Left renal cortex interstitium (tissue), 4 donors: ENCODE data around the gene PPP4R3B. TPM values are rescaled to one million over a fixed set of nuclear protein-coding genes. Genes with fewer than 3 reads are reported as not detected.

ENCODE experiments used
- DNase-seq, 4 donors: peaks; one replicate each; pipeline ENCODE4 v3.0.0-alpha.2; 2013; ENCODE audit warnings: low read depth in 4 of 4, low spot score in 2 of 4, missing footprints in 1 of 4
- polyA plus RNA-seq, 4 donors: library from polyadenylated mRNA; unstranded; fragments of 120-200 nt; gene quantifications; one replicate each; pipeline ENCODE4 v1.2.1, GENCODE V29; 2013; ENCODE audit not compliant: insufficient read length in 4 of 4

Gene PPP4R3B
- polyA plus RNA-seq, result 10 to 100 TPM; 70.4 to 80.3 (median 77.9) TPM

GRCh38 chr2:55617175-55618024, at the start of gene PPP4R3B:
Gene PPP4R3B, minus strand, starts transcription at chr2:55617622. Its CDS starts 337 bp downstream, at chr2:55617285.
- DNase-seq, result peak; percentile 93 to 98 (median 98)

- no peak for DNase-seq
Observed at GRCh38 chr2:55653255-55653654, 35.8 kb upstream of the PPP4R3B start.

DNA sequence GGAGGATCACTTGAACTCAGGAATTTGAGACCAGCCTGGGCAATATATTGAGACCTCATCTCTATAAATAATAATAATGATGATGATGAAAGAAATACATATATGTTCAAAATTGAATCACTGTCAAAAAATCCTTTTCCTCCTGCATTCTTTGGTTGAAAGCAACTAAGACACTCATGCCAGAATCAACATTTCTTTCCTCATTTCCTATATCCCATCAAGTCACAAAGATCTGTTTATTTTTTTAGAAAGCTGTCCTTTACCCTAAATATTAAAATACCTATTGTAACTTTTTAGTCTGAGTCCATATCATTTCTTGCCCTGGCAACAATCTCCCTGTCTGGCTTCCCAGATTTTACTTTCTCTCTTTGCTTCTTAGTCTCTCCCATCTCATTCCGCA, 31.8 kb upstream of the PPP4R3B start:
- no peak for DNase-seq

DNA sequence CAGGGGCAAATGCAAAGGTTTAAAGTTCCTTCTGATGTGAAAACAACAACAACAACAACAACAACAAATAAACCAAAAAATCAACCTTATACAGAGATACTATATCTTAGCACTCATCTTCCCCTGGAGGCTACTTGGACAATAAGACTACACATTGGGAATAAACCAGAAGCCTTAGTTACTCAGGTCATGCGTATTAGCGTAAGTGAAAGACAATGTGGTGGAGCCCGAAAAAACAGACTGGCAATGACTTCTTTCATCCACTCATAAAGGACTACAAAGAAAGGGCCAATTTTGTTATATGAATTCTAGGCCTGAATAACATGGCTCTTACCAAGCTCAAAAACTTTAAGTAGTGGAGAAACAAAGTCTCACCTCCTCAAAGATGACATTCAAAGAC, 19.4 kb upstream of the PPP4R3B start:
- no peak for DNase-seq

DNA sequence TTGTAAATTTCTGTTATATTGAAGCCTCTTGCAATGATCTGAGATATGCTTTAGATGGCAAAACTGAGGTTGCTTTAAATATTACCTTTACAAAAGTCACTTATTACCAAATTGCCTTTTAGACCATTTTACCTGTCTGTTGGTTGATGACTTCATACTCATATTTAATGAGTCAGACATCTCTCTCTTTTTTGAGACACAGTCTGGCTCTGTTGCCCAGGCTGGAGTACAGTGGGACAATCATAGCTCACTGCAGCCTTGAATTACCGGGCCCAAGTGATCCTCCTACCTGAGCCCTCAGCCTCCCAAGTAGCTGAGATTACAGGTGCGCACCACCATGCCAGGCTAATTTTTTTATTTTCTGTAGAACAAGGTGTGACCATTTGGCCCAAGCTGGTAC, 11.5 kb upstream of the PPP4R3B start:
- no peak for DNase-seq

GRCh38 chr2:55627915-55628314, 10.5 kb upstream of the PPP4R3B start:
- no peak for DNase-seq

GRCh38 chr2:55621802-55622201, 4.4 kb upstream of the PPP4R3B start:
- DNase-seq, result no peak

- DNase-seq, result no peak
Observed at GRCh38 chr2:55620123-55620779, 2.8 kb upstream of the PPP4R3B start.

DNA sequence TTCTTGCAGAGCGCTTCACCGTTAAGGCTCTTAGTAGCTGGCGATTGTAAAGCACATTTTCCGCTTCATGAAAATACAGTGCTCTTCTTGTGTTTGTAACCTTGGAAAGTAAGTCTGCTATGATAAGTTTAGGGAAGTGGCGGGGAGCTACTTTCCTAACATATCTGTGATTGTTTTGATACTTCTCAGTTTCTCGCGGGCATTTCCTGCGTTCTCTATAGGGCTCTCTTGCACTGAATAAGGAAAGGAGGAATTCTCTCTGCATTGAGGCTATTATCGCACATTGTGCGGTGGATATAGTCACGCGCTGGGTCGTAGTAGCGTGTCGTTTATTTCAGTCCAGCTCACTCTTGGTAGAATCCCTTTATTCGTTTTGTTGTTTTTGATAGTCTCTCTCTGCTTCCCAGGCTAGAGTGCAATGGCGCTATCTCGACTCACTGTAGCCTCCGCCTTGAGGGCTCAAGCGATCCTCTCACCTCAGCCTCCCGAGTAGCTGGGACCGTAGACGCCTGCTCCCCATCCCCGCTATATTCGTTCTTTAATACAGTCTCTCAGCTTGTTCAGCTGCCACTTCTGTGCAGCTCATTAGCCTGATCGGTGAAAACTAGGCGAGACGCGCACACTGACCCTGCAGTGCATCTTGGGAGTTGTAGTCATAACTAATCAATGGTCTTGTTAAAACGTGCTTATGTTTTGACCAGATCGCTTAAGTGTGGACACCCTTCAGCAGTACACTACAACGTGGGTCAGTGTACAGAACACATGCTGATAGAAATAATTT, 1.0 kb upstream of the PPP4R3B start:
- DNase-seq, result peak; percentile 36 to 65 (median 51)

GRCh38 chr2:55618025-55618274, 528 bp upstream of the PPP4R3B start:
- peak in 2 of 4 donors; percentile 10 to 35 for DNase-seq

DNA sequence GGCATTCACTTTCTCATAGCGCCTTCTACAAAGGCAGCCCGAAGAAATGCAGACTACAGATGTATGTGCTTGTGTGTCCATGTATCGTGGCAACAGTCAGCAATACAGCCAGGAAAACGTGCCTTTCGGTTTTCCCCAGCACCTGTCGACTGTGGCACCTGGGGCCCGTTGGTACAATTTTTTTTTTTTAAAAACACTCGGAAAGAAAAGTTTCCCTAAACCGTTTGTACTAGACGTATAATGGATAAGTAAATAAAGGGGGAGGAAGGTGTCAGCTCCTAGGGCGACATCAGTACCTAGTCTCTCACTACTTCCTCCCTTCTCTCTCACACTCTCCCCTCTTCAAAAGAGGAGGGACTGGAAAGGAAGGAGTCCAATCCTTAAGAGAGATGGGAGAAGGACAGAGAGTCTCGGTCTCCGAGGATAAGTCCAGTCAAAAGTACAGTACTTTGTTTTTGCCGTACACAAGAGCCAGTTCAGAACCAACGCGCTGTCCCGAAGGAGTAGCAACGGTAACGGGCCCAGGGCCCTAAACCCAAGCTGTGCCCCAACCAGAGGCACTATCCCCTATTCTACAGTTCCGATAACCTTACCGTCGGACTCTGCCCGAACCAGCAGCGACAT, 759 bp downstream of the PPP4R3B start:
- DNase-seq, result peak; percentile 39 to 66 (median 44)

DNA sequence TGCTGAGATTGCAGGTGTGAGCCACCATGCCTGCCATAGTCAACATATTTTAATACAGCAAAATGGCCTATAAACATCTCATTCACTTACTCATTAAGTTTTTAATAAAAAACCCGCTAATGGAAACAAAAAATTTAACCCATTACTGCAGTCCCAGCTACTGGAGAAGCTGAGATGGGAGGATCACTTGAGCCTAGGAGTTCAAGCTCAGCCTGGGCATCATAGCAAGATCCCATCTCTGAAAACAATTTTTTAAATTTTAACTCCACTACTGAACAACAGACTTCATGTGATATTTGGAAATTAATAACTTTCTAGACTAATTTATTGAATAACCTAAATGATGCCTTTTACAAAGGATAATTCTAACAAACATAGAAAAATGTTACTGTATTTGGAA, 5.4 kb downstream of the PPP4R3B start:
- DNase-seq, result no peak

GRCh38 chr2:55610954-55611743, 6.3 kb downstream of the PPP4R3B start:
- no peak for DNase-seq

DNA sequence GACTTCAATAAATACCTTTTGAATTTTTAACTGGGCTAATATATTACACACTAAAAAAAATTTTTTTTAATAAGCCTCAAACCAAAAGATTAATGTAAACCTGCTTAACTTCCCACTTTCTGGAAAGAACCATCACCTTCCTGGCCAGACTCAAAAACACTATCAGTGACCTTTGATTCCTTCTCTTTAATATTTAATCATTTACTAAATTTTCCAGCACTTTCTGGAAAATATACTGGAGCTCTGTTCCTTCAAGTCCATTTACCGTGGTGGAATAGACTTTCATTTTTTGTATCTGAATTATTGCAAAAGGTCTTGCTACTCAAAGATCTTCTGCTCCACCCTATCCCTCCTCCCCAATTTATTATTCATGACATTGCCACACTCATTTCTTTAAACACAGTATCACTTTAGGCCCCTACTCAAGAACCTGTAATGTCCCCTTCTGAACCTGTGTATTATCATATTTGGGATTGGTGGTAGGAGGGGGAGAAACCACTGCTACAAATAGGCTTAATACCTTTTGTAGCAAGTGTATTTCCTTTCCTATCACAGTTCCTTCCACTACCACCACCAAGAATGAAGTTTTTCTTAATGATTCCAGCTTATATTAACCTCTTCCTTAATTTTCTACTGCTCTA, 7.4 kb downstream of the PPP4R3B start:
- no peak for DNase-seq

DNA sequence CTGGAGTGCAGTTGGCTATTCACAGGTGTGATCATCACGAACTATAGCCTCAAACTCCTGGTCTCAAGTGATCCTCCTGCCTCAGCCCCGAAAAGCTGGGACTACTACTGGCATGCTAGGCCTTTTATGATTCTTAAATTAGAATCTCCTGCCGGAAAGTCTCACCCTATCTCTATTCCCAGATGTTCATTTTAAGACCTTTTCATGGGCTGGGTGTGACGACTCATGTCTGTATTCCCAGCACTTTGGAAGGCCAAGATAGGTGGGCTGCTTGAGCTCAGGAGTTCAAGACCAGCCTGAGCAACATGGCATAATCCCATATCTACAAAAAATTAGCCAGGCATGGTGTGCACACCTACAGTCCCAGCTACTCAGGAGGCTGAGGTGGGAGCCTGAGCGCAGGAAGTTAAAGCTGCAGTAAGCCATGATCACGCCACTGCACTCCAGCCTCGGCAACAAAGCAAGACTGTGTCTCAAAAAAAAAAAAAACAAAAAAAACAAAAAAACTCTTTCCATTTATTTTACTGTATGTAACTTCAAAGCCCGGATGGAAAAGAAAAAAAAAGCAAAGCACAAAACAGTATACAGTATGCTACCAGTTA, 8.1 kb downstream of the PPP4R3B start:
- no peak for DNase-seq

- DNase-seq, result no peak
Observed at GRCh38 chr2:55607717-55608116, 9.7 kb downstream of the PPP4R3B start.

DNA sequence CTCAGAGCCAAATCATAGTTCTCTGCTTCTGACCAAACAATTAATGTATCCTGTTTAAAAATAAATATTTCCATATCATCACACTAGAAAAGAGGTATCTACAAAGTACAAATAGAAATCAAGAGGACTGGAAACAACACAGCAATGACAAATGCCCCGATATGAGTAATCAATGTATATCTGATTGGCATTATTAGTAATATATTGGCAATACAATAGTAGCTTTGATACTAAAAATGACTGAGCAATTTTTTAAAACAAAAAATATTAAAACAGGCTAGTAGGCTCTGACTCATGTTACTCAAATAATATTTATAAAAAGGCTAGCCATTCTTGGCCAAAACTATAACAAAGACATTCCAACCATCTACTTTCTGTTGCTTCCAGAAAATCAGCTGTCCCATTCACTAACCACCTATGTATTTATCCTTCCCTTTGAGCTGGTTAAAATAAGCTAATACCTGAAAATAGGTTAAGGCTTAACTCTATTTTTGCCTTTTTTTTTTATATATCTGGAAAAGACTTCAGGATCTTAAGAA, 13.3 kb downstream of the PPP4R3B start:
- no peak for DNase-seq

DNA sequence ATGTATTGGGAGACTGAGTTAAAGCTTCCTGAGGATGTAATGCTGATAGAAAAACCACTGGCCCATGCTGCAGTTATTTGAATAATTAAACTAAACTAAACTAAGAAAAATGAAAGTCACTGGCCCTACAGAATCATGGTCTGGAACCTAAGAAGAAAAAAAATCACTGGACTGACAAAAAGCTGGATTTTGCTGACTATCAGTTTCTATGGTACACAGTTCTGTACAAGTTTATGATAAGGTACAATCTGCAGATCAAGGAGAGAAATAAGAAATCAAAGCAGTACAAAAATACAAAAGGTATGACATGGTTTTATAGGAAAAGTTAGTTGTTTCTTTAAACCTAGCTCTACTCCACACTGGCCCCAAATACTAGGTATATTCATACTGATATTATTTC, 15.6 kb downstream of the PPP4R3B start:
- no peak for DNase-seq
